DND-41 (cell line): Measurements from ENCODE around the gene PAQR6.

Experiments
- ATAC-seq: fragments of 200-7000 bp; cut with Tn5 transposase; 3 replicates; pipeline ENCODE4 v1.9.1; 2021; ENCODE audit warnings: low read depth; ENCODE audit not compliant: insufficient read depth
- DNase-seq: peaks from one replicate; pipeline ENCODE4 v3.0.0-alpha.2; 2020
- H2AFZ ChIP-seq: 2 replicates; pipeline ENCODE4 v1.6.0; 2012; ENCODE audit warnings: low read depth, low read length
- H3K27ac ChIP-seq: 2 replicates; pipeline ENCODE4 v1.5.1; 2012; ENCODE audit warnings: low read length, inconsistent platforms
- H3K27me3 ChIP-seq: fragments of 200-600 bp; sonication (generic); 2 replicates; pipeline ENCODE4 v1.6.0; 2012; ENCODE audit warnings: low read length, mild to moderate bottlenecking, inconsistent platforms; ENCODE audit not compliant: insufficient read depth, poor library complexity
- H3K36me3 ChIP-seq: 2 replicates; pipeline ENCODE4 v1.5.1; 2012; ENCODE audit warnings: low read length, inconsistent platforms; ENCODE audit not compliant: insufficient read depth
- H3K4me1 ChIP-seq: 2 replicates; pipeline ENCODE4 v1.5.1; 2012; ENCODE audit warnings: mild to moderate bottlenecking, low read length; ENCODE audit not compliant: insufficient read depth
- H3K4me2 ChIP-seq: 2 replicates; pipeline ENCODE4 v1.6.0; 2012; ENCODE audit warnings: mild to moderate bottlenecking, moderate library complexity, low read length, inconsistent platforms; ENCODE audit not compliant: insufficient read depth
- H3K4me3 ChIP-seq, 2 experiments: fragments of 200-600 bp in 1 of 2; shearing (Covaris generic) in 1 of 2; 2 replicates each; pipeline ENCODE4 v1.5.1; 2012 to 2016; ENCODE audit warnings: inconsistent platforms in 2 of 2, low read length in 2 of 2, mild to moderate bottlenecking in 2 of 2, low read depth in 1 of 2, moderate library complexity in 1 of 2
- H3K79me2 ChIP-seq: 2 replicates; pipeline ENCODE4 v1.6.0; 2012; ENCODE audit warnings: low read length, inconsistent platforms; ENCODE audit not compliant: insufficient read depth
- H3K9ac ChIP-seq: 2 replicates; pipeline ENCODE4 v1.6.0; 2012; ENCODE audit warnings: low read depth, mild to moderate bottlenecking, inconsistent platforms, low read length, moderate library complexity
- H3K9me3 ChIP-seq: 2 replicates; pipeline ENCODE4 v1.5.1; 2012; ENCODE audit warnings: low read length, moderate library complexity, mild to moderate bottlenecking, inconsistent platforms; ENCODE audit not compliant: insufficient read depth, severe bottlenecking
- H4K20me1 ChIP-seq: 2 replicates; pipeline ENCODE4 v1.6.0; 2012; ENCODE audit warnings: low read length; ENCODE audit not compliant: insufficient read depth
- CTCF ChIP-seq: IDR thresholded peaks from 2 replicates; pipeline ENCODE4 v1.5.1; 2012; ENCODE audit warnings: borderline replicate concordance, low read length, moderate library complexity, mild to moderate bottlenecking; ENCODE audit not compliant: poor library complexity, severe bottlenecking; ENCODE audit errors: extremely low read depth
- EZH2 ChIP-seq: IDR thresholded peaks from 3 replicates; pipeline ENCODE4 v1.6.1; 2012; ENCODE audit warnings: borderline replicate concordance, low read depth, mild to moderate bottlenecking, moderate library complexity, low read length, inconsistent platforms; ENCODE audit not compliant: severe bottlenecking

Gene PAQR6

GRCh38 chr1:156286061-156286460, 38.2 kb upstream of the PAQR6 start:
- ATAC-seq (no peak), DNase-seq (no peak)
- no peak for TF ChIP-seq CTCF
- no peak for TF ChIP-seq EZH2
- Histone ChIP-seq H3K4me1 (peaks cover 25% of the 10 kb centered on the region), H3K27ac (no peak overlapping the region), H2AFZ (no peak overlapping the region), H3K9me3 (no peaks in the 10 kb centered on the region), H3K36me3 (peaks cover 20% of the 10 kb centered on the region), H3K79me2 (peaks cover 36% of the 10 kb centered on the region), H4K20me1 (peaks cover 9% of the 10 kb centered on the region; the same call in 1 of the 2 replicates), H3K4me3 (no peak overlapping the region), H3K27me3 (no peaks in the 10 kb centered on the region), H3K9ac (no peak overlapping the region), H3K4me2 (no peak overlapping the region)

DNA sequence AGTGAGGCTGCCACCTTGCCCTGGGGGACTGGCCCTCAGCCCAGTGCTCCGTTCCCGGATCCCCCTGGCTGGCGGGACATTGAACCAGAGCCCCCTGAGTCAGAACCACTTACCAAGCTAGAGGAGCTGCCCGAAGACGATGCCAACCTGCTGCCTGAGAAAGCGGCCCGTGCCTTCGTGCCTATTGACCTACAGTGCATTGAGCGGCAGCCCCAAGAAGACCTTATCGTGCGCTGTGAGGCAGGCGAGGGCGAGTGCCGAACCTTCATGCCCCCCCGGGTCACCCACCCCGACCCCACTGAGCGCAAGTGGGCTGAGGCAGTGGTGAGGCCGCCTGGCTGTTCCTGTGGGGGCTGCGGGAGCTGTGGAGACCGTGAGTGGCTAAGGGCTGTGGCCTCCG, 37.6 kb upstream of the PAQR6 start:
- Histone ChIP-seq H2AFZ (no peak overlapping the region), H3K27ac (no peak overlapping the region), H3K9me3 (no peaks in the 10 kb centered on the region), H3K36me3 (peaks cover 21% of the 10 kb centered on the region), H3K4me3 (no peak overlapping the region), H3K79me2 (peaks cover 43% of the 10 kb centered on the region), H3K4me2 (no peak overlapping the region), H4K20me1 (peaks cover 14% of the 10 kb centered on the region), H3K9ac (no peak overlapping the region), H3K4me1 (peaks cover 32% of the 10 kb centered on the region), H3K27me3 (no peaks in the 10 kb centered on the region)
- ATAC-seq = no peak
- DNase-seq = no peak
- TF ChIP-seq EZH2 (no peak), CTCF (no peak)

- Histone ChIP-seq H3K4me2 (peak overlapping the region; percentile 92; the same call in 1 of the 2 replicates), H3K9ac (0 out of 2 replicates have a peak overlapping the region, but pooled peaks have one; percentile 14), H3K4me1 (peaks cover 37% of the 10 kb centered on the region), H3K27ac (no peak overlapping the region), H4K20me1 (peaks cover 21% of the 10 kb centered on the region), H3K36me3 (peaks cover 27% of the 10 kb centered on the region), H3K79me2 (peaks cover 50% of the 10 kb centered on the region), H2AFZ (no peak overlapping the region), H3K9me3 (no peaks in the 10 kb centered on the region), H3K4me3 (no peak overlapping the region), H3K27me3 (no peaks in the 10 kb centered on the region)
- ATAC-seq (no peak), DNase-seq (no peak)
- TF ChIP-seq CTCF (no peak), EZH2 (no peak)
Measured at GRCh38 chr1:156284757-156285156, 36.9 kb upstream of the PAQR6 start.

GRCh38 chr1:156284112-156284511, 36.3 kb upstream of the PAQR6 start, which contains the start of gene TMEM79:
Gene TMEM79 (plus strand): TSS chr1:156284325. CDS start chr1:156285227, 902 bp downstream.
- DNase-seq (no peak), ATAC-seq (no peak)
- peak within 1 kb of the TSS; percentile 83 for H3K27ac ChIP-seq
- H3K36me3 ChIP-seq = peaks cover 28% of the 10 kb centered on the region
- peak within 1 kb of the TSS; percentile 80 to 91 for H3K4me3 ChIP-seq
- H3K9ac ChIP-seq = peak within 1 kb of the TSS; percentile 85
- peaks cover 28% of the 10 kb centered on the region for H4K20me1 ChIP-seq
- H3K4me1 ChIP-seq = peaks cover 37% of the 10 kb centered on the region
- H3K79me2 ChIP-seq = peaks cover 56% of the 10 kb centered on the region
- TF ChIP-seq EZH2 (no peak), CTCF (no peak)
- no peaks in the 10 kb centered on the region for H3K27me3 ChIP-seq
- H3K4me2 ChIP-seq = peak within 1 kb of the TSS; percentile 92
- peak within 1 kb of the TSS; percentile 93 for H2AFZ ChIP-seq
- H3K9me3 ChIP-seq = no peaks in the 10 kb centered on the region
